ENCODE results near the gene TCEA3.

The TCEA3 gene

DNA sequence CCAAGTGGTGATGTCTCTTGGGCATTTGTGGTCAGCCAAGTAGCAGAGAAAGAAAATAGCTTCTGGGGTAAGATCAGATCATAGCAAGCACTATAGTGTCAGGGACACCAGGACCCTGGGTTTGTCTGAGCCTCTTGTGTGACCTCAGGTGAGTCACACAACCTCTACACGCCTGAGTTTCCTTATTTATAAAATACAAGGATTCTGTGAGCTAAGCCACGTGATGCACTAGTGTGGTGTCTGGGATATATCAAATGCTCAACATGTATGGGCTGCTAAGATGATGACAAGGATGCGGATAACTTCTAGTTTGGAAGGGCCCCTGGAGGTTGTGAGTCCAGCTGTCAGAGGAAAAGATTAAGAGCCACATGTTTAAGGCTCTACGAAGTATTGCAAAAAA is 30.4 kb downstream of the TCEA3 start:
- H3K27ac ChIP-seq (replicated peaks): no peak overlapping the region
- no peak overlapping the region for H3K4me3 ChIP-seq (replicated peaks; ENCODE audit: insufficient read depth, low read length)
- no peaks in the 10 kb centered on the region for H3K27me3 ChIP-seq (ENCODE audit: insufficient read depth, poor library complexity, severe bottlenecking)
- DNase-seq (ENCODE audit: low read depth in 1 of 2, low spot score in 1 of 2): no peak
- TF ChIP-seq POLR2AphosphoS5 (IDR thresholded peaks at IDR 0.05; ENCODE audit: low read depth): no peak
- no peak for TF ChIP-seq GABPA (IDR thresholded peaks at IDR 0.05; ENCODE audit: low read depth)
- TF ChIP-seq CTCF (IDR thresholded peaks at IDR 0.05; ENCODE audit: insufficient read depth, low read length): no peak
- TF ChIP-seq SPI1 (IDR thresholded peaks at IDR 0.05; ENCODE audit: borderline replicate concordance, low read depth): no peak
- TF ChIP-seq, protein P1, sequence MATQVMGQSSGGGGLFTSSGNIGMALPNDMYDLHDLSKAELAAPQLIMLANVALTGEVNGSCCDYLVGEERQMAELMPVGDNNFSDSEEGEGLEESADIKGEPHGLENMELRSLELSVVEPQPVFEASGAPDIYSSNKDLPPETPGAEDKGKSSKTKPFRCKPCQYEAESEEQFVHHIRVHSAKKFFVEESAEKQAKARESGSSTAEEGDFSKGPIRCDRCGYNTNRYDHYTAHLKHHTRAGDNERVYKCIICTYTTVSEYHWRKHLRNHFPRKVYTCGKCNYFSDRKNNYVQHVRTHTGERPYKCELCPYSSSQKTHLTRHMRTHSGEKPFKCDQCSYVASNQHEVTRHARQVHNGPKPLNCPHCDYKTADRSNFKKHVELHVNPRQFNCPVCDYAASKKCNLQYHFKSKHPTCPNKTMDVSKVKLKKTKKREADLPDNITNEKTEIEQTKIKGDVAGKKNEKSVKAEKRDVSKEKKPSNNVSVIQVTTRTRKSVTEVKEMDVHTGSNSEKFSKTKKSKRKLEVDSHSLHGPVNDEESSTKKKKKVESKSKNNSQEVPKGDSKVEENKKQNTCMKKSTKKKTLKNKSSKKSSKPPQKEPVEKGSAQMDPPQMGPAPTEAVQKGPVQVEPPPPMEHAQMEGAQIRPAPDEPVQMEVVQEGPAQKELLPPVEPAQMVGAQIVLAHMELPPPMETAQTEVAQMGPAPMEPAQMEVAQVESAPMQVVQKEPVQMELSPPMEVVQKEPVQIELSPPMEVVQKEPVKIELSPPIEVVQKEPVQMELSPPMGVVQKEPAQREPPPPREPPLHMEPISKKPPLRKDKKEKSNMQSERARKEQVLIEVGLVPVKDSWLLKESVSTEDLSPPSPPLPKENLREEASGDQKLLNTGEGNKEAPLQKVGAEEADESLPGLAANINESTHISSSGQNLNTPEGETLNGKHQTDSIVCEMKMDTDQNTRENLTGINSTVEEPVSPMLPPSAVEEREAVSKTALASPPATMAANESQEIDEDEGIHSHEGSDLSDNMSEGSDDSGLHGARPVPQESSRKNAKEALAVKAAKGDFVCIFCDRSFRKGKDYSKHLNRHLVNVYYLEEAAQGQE (IDR thresholded peaks at IDR 0.05; ENCODE audit: insufficient replicate concordance, low read depth): no peak

DNA sequence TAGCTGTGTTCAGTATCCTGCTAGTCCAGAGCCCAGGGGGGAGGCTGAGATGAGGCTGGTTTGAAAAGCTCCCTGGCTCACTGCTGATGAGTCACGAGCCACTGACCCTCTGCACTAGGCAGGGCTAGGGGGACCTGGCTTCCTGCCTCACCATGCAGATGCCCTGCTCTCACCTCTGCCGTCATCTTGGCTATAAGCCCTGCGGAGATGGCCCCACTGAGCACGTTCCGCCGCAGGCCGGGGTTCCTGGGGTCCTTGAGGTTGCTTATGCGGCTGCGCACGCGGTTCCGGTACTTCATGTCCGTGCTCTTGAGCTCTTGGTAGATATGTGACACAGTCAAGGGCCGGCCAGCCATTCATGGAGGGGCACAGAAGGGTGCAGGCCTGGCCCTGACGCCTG is 30.8 kb downstream of the TCEA3 start:
- DNase-seq (ENCODE audit: low read depth in 1 of 2, low spot score in 1 of 2): no peak
- no peaks in the 10 kb centered on the region for H3K27me3 ChIP-seq (ENCODE audit: insufficient read depth, poor library complexity, severe bottlenecking)
- TF ChIP-seq SPI1 (IDR thresholded peaks at IDR 0.05; ENCODE audit: borderline replicate concordance, low read depth) (no peak), POLR2AphosphoS5 (IDR thresholded peaks at IDR 0.05; ENCODE audit: low read depth) (no peak), GABPA (IDR thresholded peaks at IDR 0.05; ENCODE audit: low read depth) (no peak), CTCF (IDR thresholded peaks at IDR 0.05; ENCODE audit: insufficient read depth, low read length) (no peak)
- no peak overlapping the region for H3K4me3 ChIP-seq (replicated peaks; ENCODE audit: insufficient read depth, low read length)
- H3K27ac ChIP-seq (replicated peaks): no peak overlapping the region

GRCh38 chr1:23392125-23392855 is 32.3 kb downstream of the TCEA3 start:
- no peak for TF ChIP-seq GABPA (IDR thresholded peaks at IDR 0.05; ENCODE audit: low read depth)
- TF ChIP-seq, protein P1 (IDR thresholded peaks at IDR 0.05; ENCODE audit: insufficient replicate concordance, low read depth): no peak
- no peak for TF ChIP-seq CTCF (IDR thresholded peaks at IDR 0.05; ENCODE audit: insufficient read depth, low read length)
- TF ChIP-seq POLR2AphosphoS5 (IDR thresholded peaks at IDR 0.05; ENCODE audit: low read depth): no peak
- TF ChIP-seq SPI1 (IDR thresholded peaks at IDR 0.05; ENCODE audit: borderline replicate concordance, low read depth): no peak
- Histone ChIP-seq H3K27ac (replicated peaks) (no peak overlapping the region), H3K4me3 (replicated peaks; ENCODE audit: insufficient read depth, low read length) (no peak overlapping the region), H3K27me3 (ENCODE audit: insufficient read depth, poor library complexity, severe bottlenecking) (no peaks in the 10 kb centered on the region)
- no peak for DNase-seq (ENCODE audit: low read depth in 1 of 2, low spot score in 1 of 2)

Data from HL-60 (cell line).